ENCODE results near the gene LCMT1. TPM values are rescaled to one million over a fixed set of nuclear protein-coding genes. Genes with fewer than 3 reads are reported as not detected.

LCMT1 gene
- total and polyA plus RNA-seq, 2 donors (not counting 1 experiment from before 2014, with no cell fraction given): 20.2 to 42.0 TPM

DNA sequence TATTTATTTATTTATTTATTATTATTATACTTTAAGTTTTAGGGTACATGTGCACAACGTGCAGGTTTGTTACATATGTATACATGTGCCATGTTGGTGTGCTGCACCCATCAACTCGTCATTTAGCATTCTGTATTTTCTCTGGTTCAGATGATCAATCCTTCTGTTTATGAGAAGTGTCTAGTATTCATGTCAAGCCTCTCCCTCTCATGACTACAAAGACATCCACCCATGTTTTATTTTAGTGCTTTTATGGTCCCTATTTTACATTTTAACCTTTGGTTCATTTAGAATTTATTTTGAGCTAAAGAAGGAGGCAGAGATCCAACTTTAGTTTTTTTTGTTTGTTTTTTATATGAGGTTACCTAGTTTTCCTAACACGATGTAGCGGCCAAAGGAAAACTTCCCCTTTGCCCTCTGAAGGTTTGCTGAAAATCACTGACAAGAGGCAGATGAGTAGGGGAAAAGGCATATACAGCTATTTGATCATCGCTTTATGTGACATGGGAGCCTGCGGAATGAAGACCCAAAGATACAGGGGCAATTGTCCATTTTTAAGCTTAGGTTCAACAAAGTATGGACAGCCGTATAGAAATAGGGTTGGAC lies 82.8 kb downstream of the LCMT1 start:
- H3K27me3 ChIP-seq (replicated peaks in 1 of 4; ENCODE audit: control extremely low read depth in 1 of 4, control insufficient read depth in 3 of 4, insufficient read depth in 4 of 4, low read length in 3 of 4): no peaks in the 10 kb centered on the region
- no peak overlapping the region for H3K9ac ChIP-seq (ENCODE audit: low read length)
- no peaks in the 10 kb centered on the region for H3K4me1 ChIP-seq (ENCODE audit: control insufficient read depth in 2 of 2, insufficient read depth in 2 of 2, low read length in 2 of 2)
- Mint-ChIP-seq H3K4me3 (no peak overlapping the region), H3K4me1 (no peaks in the 10 kb centered on the region), H3K27me3 (no peaks in the 10 kb centered on the region), H3K9me3 (ENCODE audit: insufficient read depth) (no peaks in the 10 kb centered on the region), H3K27ac (no peak overlapping the region)
- CTCF ChIA-PET: interaction anchor here (0.9 kb wide), 1 partner anchor 31 kb away, joined by 4 read pairs; no protein-coding TSS in a partner anchor
- H3K4me2 ChIP-seq (replicated peaks; ENCODE audit: low read depth, low read length, poor library complexity, severe bottlenecking): no peak overlapping the region
- ATAC-seq (ENCODE audit: low read depth) (no peak), DNase-seq (no peak)
- POLR2A ChIA-PET: interaction anchor here (0.6 kb wide), 1 partner anchor 38 kb away, joined by 3 read pairs; no protein-coding TSS in a partner anchor
- TF ChIP-seq, protein P1, sequence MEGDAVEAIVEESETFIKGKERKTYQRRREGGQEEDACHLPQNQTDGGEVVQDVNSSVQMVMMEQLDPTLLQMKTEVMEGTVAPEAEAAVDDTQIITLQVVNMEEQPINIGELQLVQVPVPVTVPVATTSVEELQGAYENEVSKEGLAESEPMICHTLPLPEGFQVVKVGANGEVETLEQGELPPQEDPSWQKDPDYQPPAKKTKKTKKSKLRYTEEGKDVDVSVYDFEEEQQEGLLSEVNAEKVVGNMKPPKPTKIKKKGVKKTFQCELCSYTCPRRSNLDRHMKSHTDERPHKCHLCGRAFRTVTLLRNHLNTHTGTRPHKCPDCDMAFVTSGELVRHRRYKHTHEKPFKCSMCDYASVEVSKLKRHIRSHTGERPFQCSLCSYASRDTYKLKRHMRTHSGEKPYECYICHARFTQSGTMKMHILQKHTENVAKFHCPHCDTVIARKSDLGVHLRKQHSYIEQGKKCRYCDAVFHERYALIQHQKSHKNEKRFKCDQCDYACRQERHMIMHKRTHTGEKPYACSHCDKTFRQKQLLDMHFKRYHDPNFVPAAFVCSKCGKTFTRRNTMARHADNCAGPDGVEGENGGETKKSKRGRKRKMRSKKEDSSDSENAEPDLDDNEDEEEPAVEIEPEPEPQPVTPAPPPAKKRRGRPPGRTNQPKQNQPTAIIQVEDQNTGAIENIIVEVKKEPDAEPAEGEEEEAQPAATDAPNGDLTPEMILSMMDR (IDR thresholded peaks at IDR 0.05): no peak
- no peak for TF ChIP-seq EZH2 (IDR thresholded peaks at IDR 0.05; ENCODE audit: borderline replicate concordance, insufficient read depth, low read depth, low read length, poor library complexity, severe bottlenecking)
- H4K20me1 ChIP-seq (ENCODE audit: control insufficient read depth, insufficient read depth, low read length, poor library complexity, severe bottlenecking): no peaks in the 10 kb centered on the region
- intact Hi-C loops (cut with micrococcal nuclease): no loop called here
- H3K79me2 ChIP-seq (ENCODE audit: control insufficient read depth, insufficient read depth, low read length): no peaks in the 10 kb centered on the region
- 100% methylated on average over 5 of the region's 7 CpGs for whole genome bisulfite sequencing (ENCODE audit: insufficient coverage)
- H2AFZ ChIP-seq (ENCODE audit: insufficient read depth, low read depth, low read length, poor library complexity, severe bottlenecking): no peak overlapping the region
- H3K9me3 ChIP-seq (ENCODE audit: control extremely low read depth in 1 of 3, control insufficient read depth in 2 of 3, insufficient read depth in 1 of 3, low read length in 2 of 3): no peaks in the 10 kb centered on the region
- H3K27ac ChIP-seq (ENCODE audit: low read length in 2 of 2): no peak overlapping the region
- no peaks in the 10 kb centered on the region for H3K36me3 ChIP-seq (replicated peaks in 1 of 2; ENCODE audit: control extremely low read depth in 1 of 2, control insufficient read depth in 1 of 2, extremely low read depth in 1 of 2, insufficient read depth in 2 of 2, low read length in 1 of 2)
- no peak overlapping the region for H3K4me3 ChIP-seq (ENCODE audit: control extremely low read depth in 1 of 5, extremely low read depth in 1 of 5, insufficient read depth in 1 of 5, low read depth in 2 of 5, low read length in 4 of 5)

DNA sequence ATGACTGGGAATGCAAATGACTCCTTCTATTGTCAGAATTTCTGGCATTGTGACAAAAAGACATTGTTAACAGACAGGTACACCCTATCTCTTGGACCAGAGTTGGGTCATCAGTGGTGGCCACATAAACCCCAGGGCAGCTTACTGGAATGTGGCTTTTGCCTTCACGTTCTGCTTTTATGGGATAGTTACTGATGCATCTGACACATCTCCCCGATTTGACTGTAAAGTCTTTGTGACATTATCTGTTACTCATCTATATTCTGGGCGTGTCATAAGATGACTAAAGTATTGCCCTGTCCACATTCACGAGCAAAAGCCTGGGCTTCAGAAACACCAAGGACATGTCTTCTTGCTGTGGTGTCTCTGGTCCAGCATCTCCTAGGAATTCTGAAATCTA lies 86.5 kb downstream of the LCMT1 start:
- Histone ChIP-seq H4K20me1 (ENCODE audit: control insufficient read depth, insufficient read depth, low read length, poor library complexity, severe bottlenecking) (no peaks in the 10 kb centered on the region), H3K4me3 (ENCODE audit: control extremely low read depth in 1 of 5, extremely low read depth in 1 of 5, insufficient read depth in 1 of 5, low read depth in 2 of 5, low read length in 4 of 5) (no peak overlapping the region), H3K9me3 (ENCODE audit: control extremely low read depth in 1 of 3, control insufficient read depth in 2 of 3, insufficient read depth in 1 of 3, low read length in 2 of 3) (no peaks in the 10 kb centered on the region), H3K79me2 (ENCODE audit: control insufficient read depth, insufficient read depth, low read length) (no peaks in the 10 kb centered on the region), H3K27ac (ENCODE audit: low read length in 2 of 2) (no peak overlapping the region), H3K36me3 (replicated peaks in 1 of 2; ENCODE audit: control extremely low read depth in 1 of 2, control insufficient read depth in 1 of 2, extremely low read depth in 1 of 2, insufficient read depth in 2 of 2, low read length in 1 of 2) (no peaks in the 10 kb centered on the region), H3K4me1 (ENCODE audit: control insufficient read depth in 2 of 2, insufficient read depth in 2 of 2, low read length in 2 of 2) (no peaks in the 10 kb centered on the region), H2AFZ (ENCODE audit: insufficient read depth, low read depth, low read length, poor library complexity, severe bottlenecking) (no peak overlapping the region), H3K9ac (ENCODE audit: low read length) (no peak overlapping the region), H3K27me3 (replicated peaks in 1 of 4; ENCODE audit: control extremely low read depth in 1 of 4, control insufficient read depth in 3 of 4, insufficient read depth in 4 of 4, low read length in 3 of 4) (no peaks in the 10 kb centered on the region), H3K4me2 (replicated peaks; ENCODE audit: low read depth, low read length, poor library complexity, severe bottlenecking) (no peak overlapping the region)
- TF ChIP-seq, protein P1 (IDR thresholded peaks at IDR 0.05): no peak
- no peak for TF ChIP-seq EZH2 (IDR thresholded peaks at IDR 0.05; ENCODE audit: borderline replicate concordance, insufficient read depth, low read depth, low read length, poor library complexity, severe bottlenecking)
- Mint-ChIP-seq H3K4me3 (no peak overlapping the region), H3K9me3 (ENCODE audit: insufficient read depth) (no peaks in the 10 kb centered on the region), H3K27ac (no peak overlapping the region), H3K27me3 (no peaks in the 10 kb centered on the region), H3K4me1 (no peaks in the 10 kb centered on the region)
- ATAC-seq (ENCODE audit: low read depth): no peak
- CTCF ChIA-PET: interaction anchor here (1.7 kb wide), 1 partner anchor 27 kb away, joined by 5 read pairs; no protein-coding TSS in a partner anchor
- DNase-seq: no peak
- POLR2A ChIA-PET: no interaction called here
- intact Hi-C loops (cut with micrococcal nuclease): no loop called here
- 82% methylated on average over 3 of the region's 4 CpGs for WGBS (ENCODE audit: insufficient coverage)
